ENCODE results near the gene METTL25B. TPM values are rescaled to one million over a fixed set of nuclear protein-coding genes. Genes with fewer than 3 reads are reported as not detected.

METTL25B gene
- total RNA-seq, 2 experiments from 2014 or later, result 30.0 to 34.0 TPM

DNA sequence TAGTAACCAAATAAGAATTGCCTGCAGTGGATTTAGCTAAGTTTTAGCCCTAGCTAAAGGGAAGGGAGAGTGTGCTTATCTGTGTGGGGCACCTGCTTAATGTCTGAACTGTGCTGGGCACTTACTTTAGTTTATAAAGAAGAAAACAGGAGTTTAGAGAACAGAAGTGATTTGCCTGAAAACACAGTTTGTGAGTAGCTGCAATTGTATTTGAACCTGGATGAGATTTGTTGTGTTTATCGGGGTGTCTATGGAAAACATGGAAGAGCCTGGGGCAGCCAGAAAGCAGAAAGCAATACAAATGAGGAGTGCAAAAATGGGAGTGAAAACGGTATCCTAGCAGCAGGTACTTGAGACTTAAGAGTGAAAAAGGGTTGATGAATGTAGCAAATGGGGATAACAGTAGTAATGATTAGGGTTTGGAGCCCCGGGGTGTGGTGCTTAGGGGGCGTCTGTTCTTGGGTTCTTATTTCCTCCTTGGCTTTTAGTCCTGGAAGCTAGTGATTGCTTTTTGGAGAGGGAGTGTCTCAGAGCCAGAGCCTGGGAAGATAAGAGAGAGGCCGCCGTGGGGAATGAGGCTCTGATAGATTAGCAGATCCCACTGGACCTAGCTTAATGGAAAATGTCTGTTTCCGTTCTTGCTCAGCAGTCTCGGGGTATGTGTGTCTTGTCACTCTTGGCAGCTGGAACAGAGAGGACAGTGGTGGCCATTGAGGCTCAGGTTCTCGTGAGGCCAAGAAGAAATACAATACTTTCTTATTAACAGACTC is 44.6 kb downstream of the METTL25B start:
- ATAC-seq, result no peak
- H3K36me3 Mint-ChIP-seq (ENCODE audit: low read depth), result peaks cover 52% of the 10 kb centered on the region
- no peaks in the 10 kb centered on the region for H3K9me3 Mint-ChIP-seq (ENCODE audit: insufficient read depth)
- no peak overlapping the region for H3K4me3 Mint-ChIP-seq
- DNase-seq, result no peak
- ChIA-PET POLR2A (interaction anchor here (0.5 to 1.5 kb wide), 2 partner anchors 17 to 35 kb away, joined by 3 to 4 read pairs; no protein-coding TSS in a partner anchor), CTCF (interaction anchor here (0.6 to 18.8 kb wide), 11 partner anchors 8 to 1175 kb away, joined by 3 to 206 read pairs (median 5); partner anchors contain the start of genes HDGF, ISG20L2, METTL25B and MRPL24)
- no peaks in the 10 kb centered on the region for H3K27me3 Mint-ChIP-seq (ENCODE audit: low read depth)
- H3K4me1 Mint-ChIP-seq (ENCODE audit: low read depth), result peaks cover 58% of the 10 kb centered on the region
- H3K27ac Mint-ChIP-seq, result peak overlapping the region; percentile 26

DNA sequence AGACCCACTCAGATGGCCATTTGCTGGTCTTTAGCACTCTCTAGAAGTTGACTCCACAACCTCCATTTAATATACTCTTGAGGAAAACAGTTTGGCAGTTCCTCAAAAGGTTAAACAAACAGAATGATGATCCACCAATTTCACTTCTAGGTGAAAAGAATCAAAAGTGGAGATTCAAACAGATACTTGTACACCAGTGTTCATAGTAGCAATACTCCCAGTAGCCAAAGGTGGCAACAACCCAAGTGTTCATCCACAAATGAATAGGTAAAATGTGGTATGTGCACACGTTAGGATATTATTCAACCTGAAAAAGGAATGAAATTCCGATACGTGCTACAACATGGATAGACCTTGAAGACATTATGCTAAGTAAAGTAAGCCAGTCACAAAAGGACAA is 45.3 kb downstream of the METTL25B start:
- DNase-seq (no peak), ATAC-seq (peak; percentile 43)
- H3K27me3 Mint-ChIP-seq (ENCODE audit: low read depth), result no peaks in the 10 kb centered on the region
- H3K27ac Mint-ChIP-seq, result no peak overlapping the region
- POLR2A ChIA-PET, result interaction anchor here (1.5 kb wide), 1 partner anchor 34 kb away, joined by 4 read pairs; no protein-coding TSS in a partner anchor
- no peaks in the 10 kb centered on the region for H3K9me3 Mint-ChIP-seq (ENCODE audit: insufficient read depth)
- CTCF ChIA-PET, result interaction anchor here (1.6 to 18.8 kb wide), 3 partner anchors 23 to 87 kb away, joined by 8 to 206 read pairs (median 8); partner anchors contain the start of genes ISG20L2, METTL25B and NTRK1
- no peak overlapping the region for H3K4me3 Mint-ChIP-seq
- peaks cover 45% of the 10 kb centered on the region for H3K36me3 Mint-ChIP-seq (ENCODE audit: low read depth)
- peaks cover 59% of the 10 kb centered on the region for H3K4me1 Mint-ChIP-seq (ENCODE audit: low read depth)

DNA sequence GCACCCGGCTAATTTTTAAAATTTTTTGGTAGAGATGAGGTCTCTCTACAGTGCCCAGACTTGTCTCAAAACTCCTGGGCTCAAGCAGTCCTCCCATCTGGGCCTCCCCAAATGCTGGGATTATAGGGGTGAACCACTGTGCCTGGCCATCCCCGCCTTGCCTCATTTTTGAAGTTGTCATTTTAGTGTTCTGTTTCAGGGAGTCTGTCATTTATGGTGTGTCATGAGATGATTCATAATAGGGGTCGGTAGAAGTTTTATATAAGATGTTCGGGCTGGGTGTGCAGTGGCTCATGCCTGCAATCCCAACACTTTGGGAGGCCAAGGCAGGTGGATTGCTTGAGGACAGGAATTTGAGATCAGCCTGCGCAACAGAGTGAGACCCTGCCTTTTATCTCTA is 47.5 kb downstream of the METTL25B start:
- no peak for ATAC-seq
- CTCF ChIA-PET, result interaction anchor here (1.2 to 18.8 kb wide), 2 partner anchors 10 to 49 kb away, joined by 3 to 206 read pairs; partner anchors contain the start of genes ISG20L2 and METTL25B
- Mint-ChIP-seq H3K27me3 (ENCODE audit: low read depth) (no peaks in the 10 kb centered on the region), H3K4me1 (ENCODE audit: low read depth) (peaks cover 40% of the 10 kb centered on the region), H3K27ac (no peak overlapping the region), H3K9me3 (ENCODE audit: insufficient read depth) (no peaks in the 10 kb centered on the region), H3K36me3 (ENCODE audit: low read depth) (peaks cover 29% of the 10 kb centered on the region), H3K4me3 (no peak overlapping the region)
- no peak for DNase-seq
- POLR2A ChIA-PET, result no interaction called here

GRCh38 chr1:156776942-156777341 is 48.7 kb downstream of the METTL25B start:
- no peak for DNase-seq
- Mint-ChIP-seq H3K27ac (no peak overlapping the region), H3K27me3 (ENCODE audit: low read depth) (no peaks in the 10 kb centered on the region), H3K36me3 (ENCODE audit: low read depth) (peaks cover 32% of the 10 kb centered on the region), H3K4me3 (no peak overlapping the region), H3K9me3 (ENCODE audit: insufficient read depth) (no peaks in the 10 kb centered on the region), H3K4me1 (ENCODE audit: low read depth) (peaks cover 43% of the 10 kb centered on the region)
- ChIA-PET CTCF (interaction anchor here (0.7 to 18.8 kb wide), 4 partner anchors 11 to 50 kb away, joined by 3 to 206 read pairs (median 4); partner anchors contain the start of genes ISG20L2 and METTL25B), POLR2A (no interaction called here)
- no peak for ATAC-seq

DNA sequence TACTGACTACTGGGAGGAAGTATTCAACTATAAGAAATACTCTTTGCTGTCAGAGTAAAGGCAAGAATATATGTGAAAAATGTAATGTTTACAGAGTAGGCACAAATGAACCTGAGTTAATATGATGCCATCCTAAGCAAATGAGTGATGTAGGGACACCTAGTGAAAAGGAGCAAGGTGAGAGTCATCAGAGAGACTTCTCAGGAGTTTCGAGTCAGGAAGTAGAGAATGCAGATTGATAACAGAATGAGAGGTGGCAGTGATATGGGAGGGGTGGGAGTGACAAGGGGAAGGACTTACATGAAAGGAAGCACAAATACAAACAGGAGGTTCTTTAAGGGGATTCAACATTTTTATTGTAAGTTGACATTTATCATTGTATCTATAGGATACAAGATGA is 49.3 kb downstream of the METTL25B start:
- DNase-seq (no peak), ATAC-seq (no peak)
- no peaks in the 10 kb centered on the region for H3K9me3 Mint-ChIP-seq (ENCODE audit: insufficient read depth)
- H3K27ac Mint-ChIP-seq, result peak overlapping the region; percentile 5
- H3K27me3 Mint-ChIP-seq (ENCODE audit: low read depth), result no peaks in the 10 kb centered on the region
- ChIA-PET POLR2A (no interaction called here), CTCF (interaction anchor here (1.3 to 18.8 kb wide), 2 partner anchors 51 to 83 kb away, joined by 4 to 206 read pairs; partner anchors contain the start of genes ISG20L2, METTL25B and NTRK1)
- H3K4me1 Mint-ChIP-seq (ENCODE audit: low read depth), result peaks cover 42% of the 10 kb centered on the region
- H3K36me3 Mint-ChIP-seq (ENCODE audit: low read depth), result peaks cover 32% of the 10 kb centered on the region
- H3K4me3 Mint-ChIP-seq, result no peak overlapping the region

DNA sequence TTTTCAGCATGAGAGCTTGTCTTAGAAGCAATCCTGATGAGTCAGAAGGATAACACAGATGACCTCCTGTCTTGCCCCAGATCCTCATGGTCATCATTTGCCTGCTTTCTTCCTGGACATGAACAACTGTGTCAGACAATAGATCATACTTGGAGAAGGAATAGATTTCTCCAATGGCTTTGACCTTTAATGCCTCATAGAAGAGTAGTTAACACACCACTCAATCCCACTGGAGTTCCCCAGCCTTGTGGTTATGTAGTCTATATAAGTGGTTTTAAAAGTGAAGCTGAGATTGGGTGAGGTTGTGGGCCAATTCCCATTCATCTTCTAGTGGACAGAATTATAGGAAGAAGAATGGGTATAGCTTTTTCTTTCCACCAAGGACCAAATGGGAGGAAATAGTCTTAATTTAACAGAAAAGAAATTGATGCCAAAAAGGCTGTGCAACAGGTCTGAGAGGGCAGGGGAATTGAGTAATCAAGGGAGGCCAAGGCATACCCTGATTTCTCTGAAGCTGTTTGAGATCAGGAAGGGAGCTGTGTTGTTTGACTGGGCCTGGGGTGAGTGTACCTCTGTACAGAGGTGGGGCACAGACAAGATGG is 53.4 kb downstream of the METTL25B start:
- ChIA-PET CTCF (interaction anchor here (0.8 to 18.8 kb wide), 13 partner anchors 9 to 396 kb away, joined by 3 to 206 read pairs (median 5); partner anchors contain the start of genes ISG20L2, METTL25B and SH2D2A), POLR2A (interaction anchor here (0.8 to 1.4 kb wide), 3 partner anchors 13 to 34 kb away, joined by 3 to 4 read pairs (median 4); no protein-coding TSS in a partner anchor)
- Mint-ChIP-seq H3K4me1 (ENCODE audit: low read depth) (peaks cover 35% of the 10 kb centered on the region), H3K4me3 (no peak overlapping the region), H3K27me3 (ENCODE audit: low read depth) (no peaks in the 10 kb centered on the region), H3K27ac (peak overlapping the region; percentile 35), H3K9me3 (ENCODE audit: insufficient read depth) (no peaks in the 10 kb centered on the region), H3K36me3 (ENCODE audit: low read depth) (peaks cover 37% of the 10 kb centered on the region)
- DNase-seq, result no peak
- ATAC-seq, result no peak

DNA sequence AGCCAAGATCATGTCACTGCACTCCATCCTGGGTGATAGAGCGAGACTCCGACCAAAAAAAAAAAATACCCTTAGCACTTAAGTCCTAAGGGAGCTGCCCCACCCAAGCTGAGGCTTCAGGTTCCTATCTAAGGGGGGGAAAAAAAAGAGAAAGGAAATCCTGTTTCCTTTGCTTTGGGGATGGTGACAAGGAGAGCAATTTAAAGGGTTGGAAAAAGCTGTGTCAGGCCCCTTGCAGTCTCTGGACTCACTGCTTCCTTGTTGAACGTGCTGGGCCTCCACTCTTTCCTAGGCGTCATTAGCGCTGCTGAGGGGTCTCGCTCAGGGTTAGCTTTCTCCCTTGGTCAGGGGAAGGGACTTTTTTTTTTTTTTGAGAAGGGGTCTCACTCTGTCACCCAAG is 57.2 kb downstream of the METTL25B start:
- Mint-ChIP-seq H3K9me3 (ENCODE audit: insufficient read depth) (no peaks in the 10 kb centered on the region), H3K36me3 (ENCODE audit: low read depth) (peaks cover 53% of the 10 kb centered on the region), H3K27ac (peak overlapping the region; percentile 18), H3K4me3 (no peak overlapping the region), H3K27me3 (ENCODE audit: low read depth) (no peaks in the 10 kb centered on the region), H3K4me1 (ENCODE audit: low read depth) (peaks cover 24% of the 10 kb centered on the region)
- POLR2A ChIA-PET, result no interaction called here
- CTCF ChIA-PET, result interaction anchor here (1.2 to 1.3 kb wide), 3 partner anchors 44 to 104 kb away, joined by 3 read pairs; partner anchors contain the start of gene MRPL24
- ATAC-seq (no peak), DNase-seq (no peak)

Other genes starting within 250 kb of the METTL25B start
- gene MEF2D, start 227.7 kb upstream of the METTL25B start, total RNA-seq, result 10 to 100 TPM; 34.8 to 40.1 TPM
- gene IQGAP3, start 155.9 kb upstream of the METTL25B start, total RNA-seq, result 10 to 100 TPM; 28.6 to 31.0 TPM
- gene TTC24, start 148.7 kb upstream of the METTL25B start, total RNA-seq, result 10 to 100 TPM; 18.6 to 19.7 TPM
- gene NAXE, start 136.7 kb upstream of the METTL25B start, total RNA-seq, result 10 to 100 TPM; 54.3 to 60.3 TPM
- 10 to 100 TPM; 43.9 to 44.7 TPM for gene GPATCH4, start 127.0 kb upstream of the METTL25B start, total RNA-seq
- gene HAPLN2, start 109.1 kb upstream of the METTL25B start, total RNA-seq, result not detected
- not detected for gene BCAN, start 86.4 kb upstream of the METTL25B start, total RNA-seq
- not detected for gene NES, start 51.1 kb upstream of the METTL25B start, total RNA-seq
- 1 to 10 TPM; 1.3 to 1.9 TPM for gene CRABP2, start 22.9 kb upstream of the METTL25B start, total RNA-seq
- gene ISG20L2, start 297 bp downstream of the METTL25B start, total RNA-seq, result 10 to 100 TPM; 56.3 to 58.8 TPM
- 10 to 100 TPM; 59.8 to 62.6 TPM for gene MRPL24, start 12.6 kb downstream of the METTL25B start, total RNA-seq
- 100 to 1,000 TPM; 261 to 264 TPM for gene HDGF, start 23.2 kb downstream of the METTL25B start, total RNA-seq
- 10 to 100 TPM; 71.9 to 75.5 TPM for gene PRCC, start 39.1 kb downstream of the METTL25B start, total RNA-seq
- 10 to 100 TPM; 84.0 to 86.7 TPM for gene SH2D2A, start 88.4 kb downstream of the METTL25B start, total RNA-seq
- under 1 TPM; 0.21 TPM for gene INSRR, start 130.6 kb downstream of the METTL25B start, total RNA-seq
- gene NTRK1, start 132.4 kb downstream of the METTL25B start, total RNA-seq, result 1 to 10 TPM; 9.9 TPM
- gene PEAR1, start 165.2 kb downstream of the METTL25B start, total RNA-seq, result under 1 TPM; 0.21 to 0.40 TPM
- not detected for gene LRRC71, start 192.2 kb downstream of the METTL25B start, total RNA-seq